ENCODE measurements around the gene PROKR2.

The PROKR2 gene

DNA sequence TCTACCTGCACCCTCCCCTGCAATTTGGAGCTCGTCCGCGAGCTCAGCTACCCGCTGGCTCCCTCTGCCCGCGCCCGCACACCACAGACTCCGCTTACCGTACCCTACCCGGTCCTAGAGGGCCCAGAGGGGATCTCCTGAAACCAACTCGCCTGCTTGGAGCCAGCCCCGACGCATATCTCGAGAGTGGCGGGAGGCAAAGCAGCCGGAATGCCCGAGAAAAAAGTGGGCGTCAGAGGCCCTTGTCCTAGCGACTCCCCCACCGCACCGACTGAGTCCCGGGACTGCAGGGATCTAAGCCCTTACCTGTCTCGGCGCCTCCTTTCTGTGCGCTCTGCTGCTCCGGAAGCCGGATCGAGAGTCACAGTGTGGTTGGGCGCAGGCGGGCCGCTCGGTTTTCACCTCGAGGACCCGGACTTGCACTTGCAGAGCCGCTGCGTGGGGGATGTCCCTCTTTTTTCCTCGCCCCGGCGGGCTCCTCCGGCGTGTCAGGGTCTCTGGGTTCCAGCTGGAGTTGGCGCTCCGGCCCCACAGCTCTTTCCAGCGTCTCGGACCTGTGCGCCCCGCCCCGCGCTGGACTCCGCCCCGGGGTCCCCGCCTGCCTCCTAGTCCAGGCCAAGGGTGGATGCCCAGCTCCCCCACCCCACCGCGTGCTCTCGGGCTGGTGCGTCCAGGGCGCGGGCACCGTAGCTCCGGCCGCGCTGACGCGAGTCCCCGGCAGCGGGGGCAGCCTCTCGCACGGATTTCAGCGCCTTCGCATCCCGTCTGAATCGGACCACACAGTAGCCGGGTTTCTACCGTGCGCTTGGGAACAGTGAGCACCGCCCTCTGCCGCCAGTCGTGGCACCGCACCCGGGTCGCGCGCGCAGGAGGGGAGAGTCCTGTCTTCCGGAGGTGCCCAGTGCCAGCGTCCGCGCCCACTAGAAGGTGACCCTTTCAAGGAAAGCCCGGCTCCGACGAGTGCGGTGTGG, at the start of gene PROKR2:
Gene PROKR2, minus strand, starts transcription at position 767 of the 971 bp plus-strand sequence. CDS start 2,585 bp downstream, outside the sequence.
- TF ChIP-seq, protein P1, sequence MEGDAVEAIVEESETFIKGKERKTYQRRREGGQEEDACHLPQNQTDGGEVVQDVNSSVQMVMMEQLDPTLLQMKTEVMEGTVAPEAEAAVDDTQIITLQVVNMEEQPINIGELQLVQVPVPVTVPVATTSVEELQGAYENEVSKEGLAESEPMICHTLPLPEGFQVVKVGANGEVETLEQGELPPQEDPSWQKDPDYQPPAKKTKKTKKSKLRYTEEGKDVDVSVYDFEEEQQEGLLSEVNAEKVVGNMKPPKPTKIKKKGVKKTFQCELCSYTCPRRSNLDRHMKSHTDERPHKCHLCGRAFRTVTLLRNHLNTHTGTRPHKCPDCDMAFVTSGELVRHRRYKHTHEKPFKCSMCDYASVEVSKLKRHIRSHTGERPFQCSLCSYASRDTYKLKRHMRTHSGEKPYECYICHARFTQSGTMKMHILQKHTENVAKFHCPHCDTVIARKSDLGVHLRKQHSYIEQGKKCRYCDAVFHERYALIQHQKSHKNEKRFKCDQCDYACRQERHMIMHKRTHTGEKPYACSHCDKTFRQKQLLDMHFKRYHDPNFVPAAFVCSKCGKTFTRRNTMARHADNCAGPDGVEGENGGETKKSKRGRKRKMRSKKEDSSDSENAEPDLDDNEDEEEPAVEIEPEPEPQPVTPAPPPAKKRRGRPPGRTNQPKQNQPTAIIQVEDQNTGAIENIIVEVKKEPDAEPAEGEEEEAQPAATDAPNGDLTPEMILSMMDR (conservative IDR thresholded peaks at IDR 0.05; ENCODE audit: control insufficient read depth, insufficient read depth, low read depth, low read length) = no peak
- DNase-seq (ENCODE audit: low read depth) = no peak
- no peak within 1 kb of the TSS for H3K4me3 ChIP-seq (ENCODE audit: control insufficient read depth, low read depth, low read length)

- TF ChIP-seq, protein P1 (conservative IDR thresholded peaks at IDR 0.05; ENCODE audit: control insufficient read depth, insufficient read depth, low read depth, low read length) = no peak
- DNase-seq (ENCODE audit: low read depth) = peak; percentile 6
- no peak overlapping the region for H3K4me3 ChIP-seq (ENCODE audit: control insufficient read depth, low read depth, low read length)
These were observed 48.3 kb upstream of the PROKR2 start for GRCh38 chr20:5364997-5365597.

GRCh38 chr20:5364136-5364821, 47.5 kb upstream of the PROKR2 start:
- TF ChIP-seq, protein P1 (conservative IDR thresholded peaks at IDR 0.05; ENCODE audit: control insufficient read depth, insufficient read depth, low read depth, low read length) = no peak

GRCh38 chr20:5362771-5363170, 46.0 kb upstream of the PROKR2 start:
- TF ChIP-seq, protein P1 (conservative IDR thresholded peaks at IDR 0.05; ENCODE audit: control insufficient read depth, insufficient read depth, low read depth, low read length) = no peak
- H3K4me3 ChIP-seq (ENCODE audit: control insufficient read depth, low read depth, low read length) = no peak overlapping the region
- DNase-seq (ENCODE audit: low read depth) = no peak

More at GRCh38 chr20:5364136-5364821, 47.5 kb upstream of the PROKR2 start:
- H3K4me3 ChIP-seq (ENCODE audit: control insufficient read depth, low read depth, low read length) = no peak overlapping the region
- DNase-seq (ENCODE audit: low read depth) = no peak

DNA sequence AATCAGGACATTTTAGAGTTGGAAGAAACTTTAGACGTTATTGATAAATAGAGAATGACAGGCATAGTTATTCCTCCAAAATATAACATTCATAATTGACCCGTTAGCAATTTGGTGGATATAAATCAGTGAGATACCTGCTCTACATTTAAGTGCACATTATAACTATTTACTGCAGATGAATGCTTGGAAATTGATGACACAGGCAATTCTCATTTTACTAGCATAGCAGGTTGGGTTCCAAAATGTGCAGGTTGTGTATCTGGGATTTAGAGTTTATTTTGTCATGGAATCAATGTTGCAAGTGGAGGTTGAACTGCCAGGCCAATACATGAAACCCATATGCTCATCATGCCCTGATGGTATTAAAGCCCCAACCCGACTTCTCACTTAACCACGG, 44.4 kb upstream of the PROKR2 start:
- no peak for DNase-seq (ENCODE audit: low read depth)
- TF ChIP-seq, protein P1 (conservative IDR thresholded peaks at IDR 0.05; ENCODE audit: control insufficient read depth, insufficient read depth, low read depth, low read length) = no peak
- H3K4me3 ChIP-seq (ENCODE audit: control insufficient read depth, low read depth, low read length) = no peak overlapping the region

- TF ChIP-seq, protein P1 (conservative IDR thresholded peaks at IDR 0.05; ENCODE audit: control insufficient read depth, insufficient read depth, low read depth, low read length) = no peak
- H3K4me3 ChIP-seq (ENCODE audit: control insufficient read depth, low read depth, low read length) = no peak overlapping the region
- no peak for DNase-seq (ENCODE audit: low read depth)
These were observed 41.2 kb upstream of the PROKR2 start for GRCh38 chr20:5357946-5358345.

All from fibroblast of mammary gland (primary cell).